Heart left ventricle (tissue), 13 donors: ENCODE data around the gene GABBR2.

Experiments used
- CTCF ChIP-seq, 12 donors: fragments of 200-600 bp; sonication (generic) in 4 of 12; IDR thresholded peaks; one replicate each; pipeline versions ENCODE4 v1.5.0 to v1.8.0; 2018 to 2022; ENCODE audit warnings: antibody characterized with exemption in 12 of 12, mild to moderate bottlenecking in 5 of 12
- POLR2A ChIP-seq, 2 donors: fragments of 450-650 bp; IDR thresholded peaks; one replicate each; pipeline ENCODE4 v1.6.1; 2017; ENCODE audit warnings: antibody characterized with exemption in 2 of 2, mild to moderate bottlenecking in 2 of 2, moderate library complexity in 2 of 2
- donor health status: ischemic (EF 13 %, LVEDD 7.1; RV severe dilation, severe dysfunction).
- donor health status: DM: no; HTN: yes; CAD: no.
- donor health status: DM: no; HTN: no; CAD: no.
- donor health status: ischemic (EF 25% LVEDD 6.9; RV normal size, moderate dysfunction).
- donor health status: ischemic (EF 25% LVEDD 5.7; RV mildly dilated, moderate dysfunction).
- donor health status: ischemic (EF 35%, LVEDD 5.7; RV mildly dilated, moderate dysfunction).
- donor health status: nonischemic (EF 11% LVEDD 7.7; RV severe dilation, severe dysfunction).
- donor health status: DM: yes; HTN: yes; CAD: no.
- donor health status: PGD.
- donor health status: ischemic (EF 29% LVEDD 5.4; RV normal size, mild dysfunction).
- donor health status: nonischemic (EF 23%, LVEDD 6.1; RV moderate dilation, normal function).

GRCh38 chr9:98579700-98580099 lies 129.0 kb downstream of the GABBR2 start:
- TF ChIP-seq CTCF (IDR thresholded peaks at IDR 0.05): no peak
- TF ChIP-seq POLR2A (IDR thresholded peaks at IDR 0.05): no peak
